GM21390 (cell line): ENCODE data around the gene MSMO1.

ENCODE experiments used
- ATAC-seq: cut with Tn5 transposase; IDR thresholded peaks from one replicate; pipeline ENCODE4 v1.9.1; 2021; ENCODE audit not compliant: unreplicated experiment

The MSMO1 gene

GRCh38 chr4:165359506-165359905 lies 32.0 kb downstream of the MSMO1 start:
- ATAC-seq: no peak

GRCh38 chr4:165360041-165360695 lies 32.7 kb downstream of the MSMO1 start:
- no peak for ATAC-seq

GRCh38 chr4:165360985-165361670 lies 33.7 kb downstream of the MSMO1 start:
- no peak for ATAC-seq

GRCh38 chr4:165361810-165362209 lies 34.3 kb downstream of the MSMO1 start:
- ATAC-seq: no peak

- ATAC-seq: no peak
These were observed 37.1 kb downstream of the MSMO1 start for GRCh38 chr4:165364452-165365080.

- no peak for ATAC-seq
These were observed 39.6 kb downstream of the MSMO1 start for GRCh38 chr4:165367040-165367439.

- ATAC-seq: no peak
These were observed 40.6 kb downstream of the MSMO1 start for GRCh38 chr4:165368114-165368513.

GRCh38 chr4:165368567-165368966 lies 41.1 kb downstream of the MSMO1 start:
- ATAC-seq: no peak

- no peak for ATAC-seq
These were observed 42.1 kb downstream of the MSMO1 start for GRCh38 chr4:165369522-165369921.

- ATAC-seq: no peak
These were observed 43.1 kb downstream of the MSMO1 start for GRCh38 chr4:165370530-165370929.

- ATAC-seq: no peak
These were observed 48.0 kb downstream of the MSMO1 start for GRCh38 chr4:165375465-165375864.

GRCh38 chr4:165378398-165378744 lies 50.9 kb downstream of the MSMO1 start:
- ATAC-seq: no peak

- peak; percentile 93 for ATAC-seq
These were observed 51.5 kb downstream of the MSMO1 start, which contains the start of gene CPE for GRCh38 chr4:165378745-165379677. TSS of gene CPE (plus strand) at chr4:165379008. CDS start at chr4:165379222, 214 bp downstream.

- no peak for ATAC-seq
These were observed 52.2 kb downstream of the MSMO1 start for GRCh38 chr4:165379678-165380064.

- ATAC-seq: no peak
These were observed 53.3 kb downstream of the MSMO1 start for GRCh38 chr4:165380805-165381204.

- no peak for ATAC-seq
These were observed 54.4 kb downstream of the MSMO1 start for GRCh38 chr4:165381821-165382373.

GRCh38 chr4:165382640-165383039 lies 55.2 kb downstream of the MSMO1 start:
- ATAC-seq: no peak

- no peak for ATAC-seq
These were observed 56.2 kb downstream of the MSMO1 start for GRCh38 chr4:165383591-165384073.

GRCh38 chr4:165384186-165384585 lies 56.7 kb downstream of the MSMO1 start:
- no peak for ATAC-seq

GRCh38 chr4:165384598-165384997 lies 57.1 kb downstream of the MSMO1 start:
- ATAC-seq: no peak

- ATAC-seq: no peak
These were observed 57.7 kb downstream of the MSMO1 start for GRCh38 chr4:165385126-165385525.
